Breast epithelium (tissue), 3 donors: ENCODE results near the gene UBE2Q2.

Experiments
- CTCF ChIP-seq, 3 donors: fragments of 450-650 bp; IDR thresholded peaks; one replicate each; pipeline ENCODE4 v1.5.1; 2016 to 2017; ENCODE audit warnings: antibody characterized with exemption in 3 of 3, mild to moderate bottlenecking in 3 of 3, moderate library complexity in 3 of 3
- POLR2A ChIP-seq: fragments of 450-650 bp; IDR thresholded peaks from one replicate; pipeline ENCODE4 v1.6.1; 2016; ENCODE audit warnings: antibody characterized with exemption, mild to moderate bottlenecking, moderate library complexity

- TF ChIP-seq CTCF (IDR thresholded peaks at IDR 0.05) (no peak), POLR2A (no peak)
These were observed 1.6 kb upstream of the UBE2Q2 start for GRCh38 chr15:75841626-75842025.
